GM18858 (cell line): Measurements from ENCODE around the gene OR2A42.
"Not testable (repeated sequence)": the region's sequence is repeated elsewhere in the genome, so short reads cannot be mapped to it uniquely, and the experiment has no call there.

ENCODE experiments used
- ATAC-seq: cut with Tn5 transposase; IDR thresholded peaks from one replicate; pipeline ENCODE4 v1.9.1; 2021; ENCODE audit not compliant: unreplicated experiment

Gene OR2A42, protein sequence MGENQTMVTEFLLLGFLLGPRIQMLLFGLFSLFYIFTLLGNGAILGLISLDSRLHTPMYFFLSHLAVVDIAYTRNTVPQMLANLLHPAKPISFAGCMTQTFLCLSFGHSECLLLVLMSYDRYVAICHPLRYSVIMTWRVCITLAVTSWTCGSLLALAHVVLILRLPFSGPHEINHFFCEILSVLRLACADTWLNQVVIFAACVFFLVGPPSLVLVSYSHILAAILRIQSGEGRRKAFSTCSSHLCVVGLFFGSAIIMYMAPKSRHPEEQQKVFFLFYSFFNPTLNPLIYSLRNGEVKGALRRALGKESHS

DNA sequence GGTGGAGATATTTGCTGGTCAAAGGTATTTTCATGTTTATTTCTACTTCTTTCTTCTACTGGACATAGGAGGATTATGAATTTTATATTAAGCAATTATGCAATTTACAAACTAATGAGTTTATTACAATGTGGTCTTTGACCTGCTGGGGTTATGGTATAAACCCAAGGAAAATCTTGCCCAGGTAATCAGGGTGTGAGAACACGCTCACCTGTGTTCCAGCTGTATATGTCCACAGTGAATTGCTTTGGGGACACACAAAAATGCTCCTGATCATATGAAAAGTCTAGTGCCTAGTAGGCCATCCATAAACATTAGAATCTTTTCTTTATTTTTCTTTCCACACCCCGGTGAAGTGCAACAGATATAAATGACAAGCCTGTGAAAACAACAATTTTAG lies at the start of gene OR2A42:
Gene OR2A42, minus strand, starts transcription at position 241 of the 400 bp plus-strand sequence. CDS start 6,762 bp downstream, outside the sequence.
- not testable (repeated sequence) for ATAC-seq

DNA sequence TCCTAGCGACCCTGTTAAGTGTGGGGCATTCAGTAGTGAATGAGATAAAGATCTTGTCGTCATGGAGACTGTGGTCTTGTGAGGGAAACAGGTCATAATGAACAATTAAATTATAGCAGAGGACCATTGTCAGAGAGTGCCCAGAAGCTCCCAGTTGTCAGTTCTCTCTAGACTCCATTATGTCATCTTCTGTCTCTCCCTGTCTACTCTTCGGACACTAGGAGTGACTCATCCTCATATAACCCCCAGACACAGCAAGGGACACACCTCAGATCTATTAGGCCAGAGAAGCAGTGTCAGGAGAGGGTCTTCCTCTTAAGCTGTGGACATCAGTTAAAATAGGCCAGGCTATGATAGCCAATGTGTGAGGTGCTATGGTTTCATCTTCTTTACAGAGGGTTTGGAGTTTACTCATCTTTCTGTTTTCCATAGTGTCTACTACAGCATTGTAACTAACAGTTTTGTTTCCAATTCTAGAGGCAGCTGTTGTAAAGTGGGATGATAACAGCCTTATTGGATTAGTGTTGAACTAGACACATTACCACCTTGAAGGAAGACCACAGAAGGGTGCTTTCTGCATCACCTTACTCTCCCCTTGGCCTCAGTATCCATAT lies 47.9 kb upstream of the OR2A42 start:
- not testable (repeated sequence) for ATAC-seq

DNA sequence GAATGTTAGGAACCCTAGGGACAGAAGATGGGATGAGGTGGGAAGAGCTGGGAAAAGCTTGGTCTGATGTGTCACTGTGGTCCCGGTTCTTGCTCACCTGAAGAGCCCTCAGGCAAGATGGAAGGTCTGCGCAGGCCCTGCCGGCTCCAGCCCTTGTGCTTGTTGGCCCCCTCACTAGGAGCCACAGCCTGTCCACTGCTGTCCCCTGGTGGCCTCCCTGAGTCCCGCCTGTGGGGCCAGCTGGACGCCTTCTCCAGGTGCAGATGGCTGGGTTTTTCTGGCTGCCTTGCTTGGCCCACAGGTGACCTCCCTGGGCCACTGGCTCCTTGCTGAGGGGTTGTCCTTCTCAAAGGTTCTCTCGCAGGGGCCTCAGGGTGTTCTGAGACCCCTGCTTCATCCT lies 44.3 kb upstream of the OR2A42 start:
- not testable (repeated sequence) for ATAC-seq

DNA sequence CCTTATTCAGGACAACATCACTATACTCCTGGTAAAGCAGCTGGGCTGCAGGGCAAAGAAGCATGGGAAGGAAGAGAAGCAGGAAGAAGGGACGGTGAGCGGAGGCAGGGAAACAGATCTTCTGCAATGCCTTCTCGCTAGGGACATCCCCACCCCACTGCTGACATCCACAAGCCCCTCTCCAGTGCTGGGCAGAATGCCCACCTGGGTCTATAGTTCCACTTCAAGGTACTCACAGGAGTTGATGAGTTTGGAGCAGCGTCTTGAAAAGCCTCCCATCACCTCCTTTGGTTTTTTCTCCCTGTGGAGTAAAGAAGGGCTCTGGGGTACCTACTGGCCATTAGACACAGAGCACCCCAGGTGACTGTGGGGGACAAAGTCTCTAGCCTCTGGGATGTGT lies 43.1 kb upstream of the OR2A42 start:
- ATAC-seq, result not testable (repeated sequence)

DNA sequence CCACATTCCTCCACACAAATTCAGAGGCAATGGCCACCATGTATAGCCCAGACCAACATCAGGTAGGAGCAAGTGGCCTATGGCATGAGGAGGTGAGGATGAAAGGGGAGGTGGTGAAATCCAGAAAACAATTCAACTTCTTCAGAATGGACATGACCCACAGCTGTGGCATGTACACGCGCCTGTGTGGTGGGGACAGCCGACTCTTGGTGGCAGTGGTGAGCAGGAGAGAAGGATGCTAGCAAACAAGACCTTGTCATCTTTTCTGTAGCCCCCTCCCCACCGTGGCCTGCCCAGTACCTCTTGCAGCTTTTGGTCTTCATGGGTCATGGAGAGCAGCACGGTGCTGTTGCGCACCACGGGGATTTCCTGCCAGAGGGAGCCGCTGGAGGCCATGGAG lies 42.6 kb upstream of the OR2A42 start:
- ATAC-seq, result not testable (repeated sequence)

DNA sequence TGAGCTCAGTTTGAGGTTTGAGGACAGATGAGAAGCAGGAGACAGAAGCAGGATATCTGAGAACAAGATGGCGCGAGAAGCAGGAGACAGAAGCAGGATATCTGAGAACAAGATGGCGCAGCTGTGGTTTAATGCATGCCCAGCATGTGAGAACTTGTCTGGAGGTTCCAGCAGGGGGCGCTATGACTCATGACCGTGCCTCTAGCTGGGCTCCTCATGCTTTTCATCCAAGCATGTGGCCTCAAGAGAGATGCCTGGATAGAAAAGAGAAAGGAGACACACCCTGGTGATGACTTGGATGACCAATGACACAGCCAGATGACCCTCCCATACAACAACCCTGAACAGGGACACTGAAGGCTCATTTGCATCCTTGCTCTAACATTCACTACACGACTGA lies 40.6 kb upstream of the OR2A42 start:
- peak; percentile 46 for ATAC-seq

DNA sequence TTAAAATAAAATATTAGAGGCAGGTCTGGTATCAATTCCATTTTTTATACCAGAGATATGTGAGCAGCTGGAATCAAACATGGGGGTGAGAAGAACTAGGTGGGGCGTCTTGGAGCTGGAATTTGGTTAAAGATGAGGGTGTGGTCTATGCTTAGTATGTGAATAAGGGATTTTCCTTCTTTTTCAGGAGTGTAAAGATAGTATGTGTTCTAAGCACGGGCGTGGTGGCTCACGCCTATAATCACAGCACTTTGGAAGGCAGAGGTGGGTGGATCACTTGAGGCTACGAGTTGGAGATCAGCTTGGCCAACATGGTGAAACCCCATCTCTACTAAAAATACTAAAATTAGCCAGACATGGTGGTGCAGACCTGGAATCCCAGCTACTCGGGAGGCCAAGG lies 35.9 kb upstream of the OR2A42 start:
- ATAC-seq, result not testable (repeated sequence)

DNA sequence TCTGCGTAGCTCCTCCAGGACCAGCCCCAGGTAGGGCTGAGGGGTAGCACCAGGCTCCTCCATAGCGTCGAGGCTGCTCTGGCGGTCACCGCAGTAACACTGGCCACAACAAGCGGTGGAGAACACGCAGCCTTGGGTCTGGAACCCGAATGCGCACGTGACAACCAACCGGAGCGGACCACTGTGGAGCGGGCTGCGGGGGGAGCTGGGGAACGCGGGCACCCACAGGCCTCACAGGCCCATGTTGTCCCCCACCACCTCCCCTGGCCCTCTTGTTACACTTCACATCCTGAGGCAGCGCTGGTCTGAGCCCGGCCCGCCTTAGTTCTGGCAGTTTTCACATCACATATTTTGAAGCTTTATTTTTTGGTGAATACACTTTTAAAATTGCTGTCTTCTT lies 29.8 kb upstream of the OR2A42 start, which contains the start of gene CTAGE8:
Gene CTAGE8, minus strand, starts transcription at position 101 of the 400 bp plus-strand sequence. Its CDS starts 38 bp downstream, at position 63.
- not testable (repeated sequence) for ATAC-seq

DNA sequence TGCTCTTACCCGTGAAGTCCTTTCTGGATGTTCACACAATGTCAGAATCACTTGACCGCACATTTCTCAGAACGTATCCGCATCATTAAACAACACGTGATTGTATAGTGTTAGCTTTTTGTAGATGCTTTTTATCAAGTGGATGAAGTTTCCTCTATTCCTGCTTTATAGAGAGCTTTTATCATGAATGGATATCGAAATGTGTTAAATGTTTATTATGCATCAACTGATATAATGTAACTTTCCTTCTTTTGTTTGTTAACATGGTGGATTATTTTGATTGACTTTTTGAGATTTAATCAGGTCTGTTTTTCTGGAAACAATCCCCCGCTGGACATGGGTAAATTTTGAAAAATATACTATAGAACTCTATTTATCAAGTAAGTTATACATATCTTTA lies 25.3 kb upstream of the OR2A42 start, which contains the start of gene OR2A7:
Gene OR2A7, minus strand, starts transcription at position 101 of the 400 bp plus-strand sequence. CDS start 5,164 bp downstream, outside the sequence.
- ATAC-seq, result not testable (repeated sequence)

DNA sequence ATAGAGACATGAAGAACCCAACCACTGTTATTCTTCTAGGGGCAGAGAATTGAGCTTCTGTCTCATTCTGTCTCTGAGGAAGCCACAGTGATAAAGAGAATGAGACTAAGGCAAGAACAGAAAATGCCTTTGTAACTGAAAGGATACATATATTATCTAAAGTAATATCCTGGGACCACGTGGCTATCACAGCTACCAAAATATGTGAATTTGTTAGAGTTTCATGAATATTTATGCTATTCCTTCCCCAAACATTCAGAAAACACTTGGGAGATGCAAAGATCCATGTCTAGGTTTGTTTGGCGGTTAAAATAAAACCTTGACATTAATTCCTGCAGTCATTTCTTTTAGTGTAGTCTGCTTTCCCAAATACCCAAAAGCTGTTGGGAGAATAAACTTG lies 22.7 kb upstream of the OR2A42 start:
- ATAC-seq, result not testable (repeated sequence)

DNA sequence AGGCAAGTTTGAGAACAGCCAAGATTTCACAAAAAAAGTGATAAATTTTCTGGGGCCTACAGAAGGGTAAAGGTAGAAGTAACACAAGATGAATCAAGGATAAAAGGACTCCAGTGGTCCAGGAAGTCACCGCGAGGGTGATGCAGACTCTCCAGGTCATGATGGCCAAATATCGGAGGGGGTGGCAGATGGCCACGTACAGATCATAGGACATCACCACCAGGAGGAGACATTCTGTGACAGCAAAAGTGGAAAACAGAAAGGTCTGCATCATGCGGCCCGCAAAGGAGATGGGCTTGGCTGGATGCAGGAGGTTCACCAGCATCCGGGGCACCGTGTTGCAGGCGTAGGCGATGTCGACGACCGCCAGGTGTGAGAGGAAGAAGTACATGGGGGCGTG lies 19.7 kb upstream of the OR2A42 start:
- ATAC-seq, result not testable (repeated sequence)

DNA sequence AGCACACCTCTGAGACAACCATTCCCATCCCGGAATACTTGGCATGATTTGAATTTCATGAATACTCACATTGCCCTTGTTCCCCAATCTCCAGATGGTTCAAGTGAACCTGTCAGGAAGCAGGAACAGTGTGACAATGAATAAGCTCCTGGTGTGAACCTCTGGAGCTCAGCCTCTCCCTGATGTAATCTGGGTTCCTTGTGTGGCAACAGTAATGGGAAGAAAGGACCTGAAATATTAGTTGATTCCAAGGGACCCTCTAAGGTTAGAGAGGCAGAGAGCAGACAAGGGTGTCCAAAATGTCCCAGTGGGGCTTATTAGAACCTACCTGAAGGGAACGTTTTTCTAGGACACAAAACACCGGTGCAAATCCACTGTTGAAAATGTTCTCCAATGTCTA lies 16.7 kb upstream of the OR2A42 start:
- ATAC-seq, result no peak

DNA sequence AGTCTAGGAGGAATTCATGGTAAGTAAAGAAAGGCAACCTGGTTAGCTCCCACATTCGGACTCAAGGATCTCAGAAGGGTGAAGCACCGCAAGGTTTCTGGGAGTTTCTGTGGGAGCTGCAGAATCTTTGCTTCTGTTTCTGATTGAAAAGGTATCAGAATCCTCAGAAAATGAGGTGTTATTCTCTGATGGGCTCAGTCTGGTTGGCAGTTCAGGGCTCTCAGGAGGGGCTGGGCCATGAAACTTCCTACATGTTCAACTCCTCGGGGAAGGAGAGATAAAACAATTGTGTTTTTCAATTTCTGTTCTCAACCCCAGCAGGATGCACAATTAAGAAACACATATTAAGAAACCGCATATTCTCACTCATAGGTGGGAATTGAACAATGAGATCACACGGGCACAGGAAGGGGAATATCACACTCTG lies 16.1 kb upstream of the OR2A42 start:
- ATAC-seq, result no peak

DNA sequence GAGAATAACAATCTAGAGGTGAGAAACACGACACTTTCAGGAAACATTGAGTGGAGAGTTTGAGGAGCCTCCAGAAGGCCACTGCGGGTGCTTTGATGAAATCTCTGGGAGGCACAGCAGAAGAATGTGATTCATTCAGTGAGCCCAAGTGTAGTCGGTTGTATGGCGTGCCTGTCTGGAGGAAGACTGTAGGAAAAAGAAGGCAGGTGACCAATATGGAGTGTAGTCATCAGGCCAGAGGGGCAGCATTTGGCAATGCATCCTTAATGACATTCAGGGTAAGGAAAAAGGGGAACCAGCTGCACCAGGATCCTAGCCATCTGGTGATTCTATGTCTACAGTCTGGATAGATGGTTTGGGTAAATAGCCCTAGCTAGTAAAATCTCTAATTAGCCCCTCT lies 12.9 kb upstream of the OR2A42 start:
- not testable (repeated sequence) for ATAC-seq

DNA sequence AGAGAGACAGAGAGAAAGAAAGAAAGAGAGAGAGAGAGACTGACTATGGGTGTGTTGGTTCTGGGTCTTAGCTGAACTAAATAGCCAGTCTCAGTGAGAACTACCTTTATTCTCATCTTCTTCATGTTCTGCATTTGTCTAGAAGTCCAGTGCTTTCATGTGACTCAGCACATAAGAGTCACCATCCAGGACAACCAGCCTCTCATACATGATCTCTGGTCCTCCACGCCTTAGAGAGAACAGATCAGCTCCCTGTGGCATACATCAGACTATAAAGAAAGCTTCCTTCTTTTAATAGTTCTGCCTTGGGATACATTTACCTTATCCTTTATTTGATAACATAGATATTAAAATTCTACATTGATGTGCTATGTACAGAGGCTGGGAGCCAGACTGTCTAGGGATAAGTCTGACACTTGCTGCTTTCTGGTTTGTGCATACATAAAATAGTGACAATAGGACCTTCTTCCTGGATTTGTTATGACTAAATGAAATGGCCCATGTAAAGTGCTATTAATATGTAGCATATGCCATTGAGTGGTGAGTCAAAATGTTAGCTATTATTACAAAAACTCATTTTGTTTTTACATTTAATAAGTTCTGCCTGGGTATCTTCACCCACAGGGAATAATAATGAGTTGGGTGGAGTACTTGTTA lies 8.4 kb upstream of the OR2A42 start:
- not testable (repeated sequence) for ATAC-seq

DNA sequence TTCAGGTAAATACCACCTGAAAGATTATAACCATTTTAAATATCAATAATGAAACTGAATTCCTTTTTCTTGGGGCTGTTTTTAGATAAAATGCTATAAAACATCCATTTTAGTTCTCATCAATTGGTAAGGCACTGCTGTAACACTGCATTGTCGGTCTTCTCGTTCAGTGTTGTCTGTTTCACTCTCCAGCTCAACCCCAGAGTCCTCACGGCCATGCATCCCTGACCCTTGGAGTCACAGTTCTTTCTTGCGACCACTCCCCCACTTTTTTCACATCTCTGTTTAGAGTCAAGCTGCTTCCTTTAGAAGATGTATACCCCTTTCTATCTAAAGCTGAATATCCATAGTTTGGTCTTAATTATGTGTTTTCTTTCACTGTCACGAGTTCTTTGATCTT lies 7.6 kb upstream of the OR2A42 start:
- ATAC-seq, result not testable (repeated sequence)

DNA sequence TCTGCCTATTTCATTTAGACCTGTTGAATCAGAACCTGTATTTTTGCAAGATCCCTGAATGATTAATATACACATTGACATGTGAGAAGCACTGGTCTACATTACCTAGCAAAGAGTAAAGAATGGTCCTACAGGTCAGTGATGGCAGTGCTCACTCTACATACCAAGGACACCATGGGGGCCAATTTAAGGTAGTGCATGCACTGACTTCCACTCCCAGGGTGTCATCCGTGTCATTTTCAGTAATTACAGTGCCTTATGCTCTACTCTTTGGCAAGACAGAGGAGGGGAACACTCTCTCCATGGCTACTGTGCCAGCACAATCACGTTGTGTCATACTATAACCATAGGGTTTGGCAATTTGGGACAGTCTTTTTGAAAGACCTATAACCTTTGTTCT lies 6.0 kb upstream of the OR2A42 start:
- ATAC-seq, result not testable (repeated sequence)

DNA sequence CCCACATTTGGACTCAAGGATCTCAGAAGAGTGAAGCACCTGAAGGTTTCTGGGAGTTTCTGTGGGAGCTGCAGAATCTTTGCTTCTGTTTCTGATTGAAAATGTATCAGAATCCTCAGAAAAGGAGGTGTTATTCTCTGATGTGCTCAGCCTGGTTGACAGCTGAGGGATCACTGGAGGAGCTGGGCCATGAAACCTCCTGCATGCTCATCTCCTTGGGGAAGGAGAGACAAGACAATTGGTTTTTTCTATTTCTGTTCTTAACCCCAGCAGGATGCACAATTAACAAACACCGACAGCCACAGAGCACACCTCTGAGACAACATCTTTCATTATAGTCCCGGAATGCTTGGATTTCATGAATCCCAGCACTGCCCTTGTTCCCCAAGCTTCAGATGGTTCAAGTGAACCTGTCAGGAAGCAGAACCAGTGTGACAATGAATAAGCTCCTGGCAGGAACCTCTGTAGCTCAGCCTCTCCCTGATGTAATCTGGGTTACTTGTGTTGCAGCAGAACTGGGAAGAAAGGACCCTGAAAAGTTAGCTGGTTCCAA lies 799 bp downstream of the OR2A42 start:
- not testable (repeated sequence) for ATAC-seq

DNA sequence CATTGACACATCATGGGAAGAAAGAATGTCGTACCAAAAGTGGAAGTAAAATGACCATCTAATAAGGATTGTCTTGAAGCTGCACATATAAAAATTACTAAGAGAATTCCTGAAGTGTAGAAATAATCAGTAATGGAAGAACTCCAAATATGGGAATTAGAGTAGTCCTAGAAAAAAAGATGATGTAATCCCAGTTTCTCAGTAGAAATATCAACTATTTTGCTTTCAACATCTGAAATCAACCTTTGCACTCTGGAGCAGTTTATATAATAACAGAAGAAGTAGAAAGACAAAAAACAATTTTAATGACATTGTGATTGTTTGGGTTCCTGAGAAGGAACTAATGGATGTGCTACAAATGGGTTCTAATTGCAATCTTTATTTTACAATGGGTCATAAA lies 6.4 kb downstream of the OR2A42 start:
- not testable (repeated sequence) for ATAC-seq

DNA sequence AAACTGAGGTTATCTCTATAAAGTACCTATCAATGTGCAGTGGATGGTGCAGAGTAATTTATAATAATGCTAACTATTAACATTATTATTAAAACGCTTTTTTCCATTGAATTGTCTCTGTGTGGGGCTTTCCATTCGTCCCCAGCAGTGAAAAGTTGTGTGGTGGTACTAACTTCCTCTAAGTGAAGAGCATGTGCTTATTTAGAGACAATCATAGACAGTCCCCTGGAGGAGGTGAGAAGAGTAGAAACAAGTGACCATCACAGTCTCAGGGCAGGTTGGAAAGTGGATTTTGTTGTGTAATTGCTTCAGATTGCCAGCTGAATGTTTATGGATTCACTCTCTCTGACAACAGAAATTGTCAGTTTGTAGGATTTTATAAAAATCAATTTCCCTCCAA lies 8.4 kb downstream of the OR2A42 start:
- not testable (repeated sequence) for ATAC-seq

DNA sequence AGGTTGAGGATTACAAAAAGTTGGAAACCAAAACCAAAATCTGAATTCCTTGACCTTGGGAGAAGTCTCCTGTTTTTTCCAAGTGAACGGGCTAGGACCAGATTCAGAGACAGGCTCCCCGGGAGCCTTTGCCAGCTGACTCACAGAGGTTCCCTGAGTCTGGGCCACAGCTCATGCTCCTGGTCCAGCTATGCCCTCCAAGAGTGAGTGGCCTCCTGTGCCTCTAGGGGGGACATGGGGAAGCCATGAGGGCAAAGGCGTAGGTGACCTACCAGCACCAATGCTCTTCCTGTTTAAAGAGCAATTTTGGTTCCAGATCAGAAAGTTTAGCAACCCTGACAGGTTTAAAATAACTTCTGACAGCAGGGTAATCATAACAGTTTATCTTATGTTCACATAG lies 10.6 kb downstream of the OR2A42 start:
- ATAC-seq, result not testable (repeated sequence)
